ENCODE results near the gene AMBP.

GRCh38 chr9:114077162-114077837 is 800 bp downstream of the AMBP start:
- no peak for TF ChIP-seq POLR2A (IDR thresholded peaks at IDR 0.05)
- no peak for TF ChIP-seq CTCF (IDR thresholded peaks at IDR 0.05 in 8 of 11, conservative IDR thresholded peaks at IDR 0.05 in 3 of 11)

Measured in spleen (tissue), 7 donors.